A549 (cell line): ENCODE data around the gene EXOC4.

Experiments used
- CTCF ChIP-seq: fragments of >200 bp; sonication (Bioruptor Twin); formaldehyde crosslinking; IDR thresholded peaks from 3 replicates; pipeline ENCODE4 v1.5.1; 2016
- PHF8 ChIP-seq: fragments of 200-600 bp; sonication (generic); IDR thresholded peaks from 2 replicates; pipeline ENCODE4 v1.6.1; 2016; ENCODE audit warnings: low read depth, mild to moderate bottlenecking, antibody characterized with exemption, moderate library complexity, borderline replicate concordance
- POLR2A ChIP-seq: IDR thresholded peaks from 2 replicates; pipeline ENCODE4 v1.6.1; 2012; ENCODE audit warnings: mild to moderate bottlenecking, low read length
- RAD21 ChIP-seq, 2 experiments: fragments of >200 bp in 1 of 2; sonication (Bioruptor Twin) in 1 of 2; formaldehyde crosslinking in 1 of 2; IDR thresholded peaks in 1 of 2; conservative IDR thresholded peaks in 1 of 2; 2 replicates in 1 of 2; 3 replicates in 1 of 2; pipeline ENCODE4 v1.6.1; 2012 to 2018; ENCODE audit warnings: inconsistent platforms in 1 of 2
- RCOR1 ChIP-seq: fragments of 150-350 bp; IDR thresholded peaks from 2 replicates; pipeline ENCODE4 v1.6.1; 2014; ENCODE audit warnings: antibody characterized with exemption, low read length, low read depth
- RFX5 ChIP-seq: fragments of 450-650 bp; IDR thresholded peaks from 2 replicates; pipeline ENCODE4 v1.7.1; 2014; ENCODE audit warnings: antibody characterized with exemption, mild to moderate bottlenecking, moderate library complexity

- TF ChIP-seq RFX5: no peak
- TF ChIP-seq RCOR1: no peak
- TF ChIP-seq RAD21 (conservative IDR thresholded peaks at IDR 0.05 in 1 of 2, IDR thresholded peaks at IDR 0.05 in 1 of 2): no peak
- no peak for TF ChIP-seq CTCF
- no peak for TF ChIP-seq PHF8
- no peak for TF ChIP-seq POLR2A
Observed at GRCh38 chr7:134029743-134030142, 776.9 kb downstream of the EXOC4 start.
